ENCODE data around the gene BRCA2.

Gene BRCA2

GRCh38 chr13:32446220-32446619 lies 130.9 kb downstream of the BRCA2 start:
- DNase-seq (ENCODE audit: extremely low read depth, low read depth) = no peak
- TF ChIP-seq, protein P1, sequence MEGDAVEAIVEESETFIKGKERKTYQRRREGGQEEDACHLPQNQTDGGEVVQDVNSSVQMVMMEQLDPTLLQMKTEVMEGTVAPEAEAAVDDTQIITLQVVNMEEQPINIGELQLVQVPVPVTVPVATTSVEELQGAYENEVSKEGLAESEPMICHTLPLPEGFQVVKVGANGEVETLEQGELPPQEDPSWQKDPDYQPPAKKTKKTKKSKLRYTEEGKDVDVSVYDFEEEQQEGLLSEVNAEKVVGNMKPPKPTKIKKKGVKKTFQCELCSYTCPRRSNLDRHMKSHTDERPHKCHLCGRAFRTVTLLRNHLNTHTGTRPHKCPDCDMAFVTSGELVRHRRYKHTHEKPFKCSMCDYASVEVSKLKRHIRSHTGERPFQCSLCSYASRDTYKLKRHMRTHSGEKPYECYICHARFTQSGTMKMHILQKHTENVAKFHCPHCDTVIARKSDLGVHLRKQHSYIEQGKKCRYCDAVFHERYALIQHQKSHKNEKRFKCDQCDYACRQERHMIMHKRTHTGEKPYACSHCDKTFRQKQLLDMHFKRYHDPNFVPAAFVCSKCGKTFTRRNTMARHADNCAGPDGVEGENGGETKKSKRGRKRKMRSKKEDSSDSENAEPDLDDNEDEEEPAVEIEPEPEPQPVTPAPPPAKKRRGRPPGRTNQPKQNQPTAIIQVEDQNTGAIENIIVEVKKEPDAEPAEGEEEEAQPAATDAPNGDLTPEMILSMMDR (IDR thresholded peaks at IDR 0.05; ENCODE audit: low read depth, low read length) = no peak

DNA sequence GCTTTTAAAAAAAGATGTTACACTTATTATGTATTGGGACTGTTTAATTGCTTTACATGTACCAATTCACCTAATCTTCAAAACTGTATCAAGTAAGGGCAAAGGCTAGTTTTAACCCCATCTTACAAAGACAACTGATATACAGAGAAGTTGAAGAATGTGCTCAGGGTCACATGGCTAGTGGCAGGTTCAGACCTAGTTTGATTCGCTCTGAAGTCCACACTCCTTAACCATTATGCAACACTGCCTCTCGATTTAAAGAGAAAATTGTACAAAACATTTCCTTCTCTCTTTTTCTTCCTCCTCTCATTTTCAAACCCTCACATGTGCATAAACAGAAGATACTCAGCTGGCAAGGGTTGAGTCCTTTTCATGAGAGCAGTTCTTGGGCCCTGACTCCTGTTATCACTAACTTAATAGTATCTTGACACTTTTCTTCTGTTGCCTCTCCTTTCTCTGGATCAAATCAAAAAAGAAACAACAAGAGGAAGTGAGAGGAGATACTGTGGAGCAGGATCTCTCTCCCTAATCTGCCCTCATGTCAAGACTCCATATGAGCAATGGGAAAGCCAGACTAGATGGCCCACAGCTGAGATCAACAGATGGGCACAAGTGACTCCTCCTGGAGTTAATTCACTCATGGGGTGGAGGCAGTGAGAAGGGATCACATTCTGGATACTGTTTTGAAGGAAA lies 131.6 kb downstream of the BRCA2 start:
- no peak for DNase-seq (ENCODE audit: extremely low read depth, low read depth)
- TF ChIP-seq, protein P1 (IDR thresholded peaks at IDR 0.05; ENCODE audit: low read depth, low read length) = no peak

- TF ChIP-seq, protein P1 (IDR thresholded peaks at IDR 0.05; ENCODE audit: low read depth, low read length) = no peak
- DNase-seq (ENCODE audit: extremely low read depth, low read depth) = no peak
Observed at GRCh38 chr13:32447894-32448623, 132.8 kb downstream of the BRCA2 start.

GRCh38 chr13:32448972-32449371 lies 133.7 kb downstream of the BRCA2 start:
- TF ChIP-seq, protein P1 (IDR thresholded peaks at IDR 0.05; ENCODE audit: low read depth, low read length) = no peak
- no peak for DNase-seq (ENCODE audit: extremely low read depth, low read depth)

Measured in AG09319 (cell line).